SH-SY5Y (cell line): ENCODE data around the gene LAMTOR4.

ENCODE experiments used
- GATA2 ChIP-seq: IDR thresholded peaks from 2 replicates; pipeline ENCODE4 v1.6.1; 2011; ENCODE audit warnings: mild to moderate bottlenecking, low read depth, low read length
- GATA3 ChIP-seq: IDR thresholded peaks from 2 replicates; pipeline ENCODE4 v1.6.1; 2011; ENCODE audit warnings: low read depth, mild to moderate bottlenecking, low read length, moderate library complexity

Gene LAMTOR4

DNA sequence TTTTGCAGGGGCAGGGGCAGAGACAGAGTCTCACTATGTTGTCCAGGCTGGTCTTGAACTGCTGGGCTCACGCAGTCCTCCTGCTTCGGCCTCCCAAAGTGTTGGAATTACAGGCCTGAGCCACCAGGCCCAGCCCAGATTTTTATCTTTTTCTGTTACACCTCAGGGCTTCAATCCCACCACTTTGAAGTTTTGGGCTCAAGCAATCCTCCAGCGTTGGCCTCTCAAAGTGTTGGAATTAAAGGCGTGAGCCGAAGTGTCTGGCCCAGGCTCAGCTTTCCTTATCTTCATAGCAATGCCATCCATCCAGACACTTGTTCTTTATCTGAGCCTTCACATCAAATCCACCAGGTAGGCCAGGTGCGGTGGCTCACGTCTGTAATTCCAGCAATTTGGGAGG lies 33.7 kb upstream of the LAMTOR4 start:
- TF ChIP-seq GATA2 (no peak), GATA3 (no peak)

DNA sequence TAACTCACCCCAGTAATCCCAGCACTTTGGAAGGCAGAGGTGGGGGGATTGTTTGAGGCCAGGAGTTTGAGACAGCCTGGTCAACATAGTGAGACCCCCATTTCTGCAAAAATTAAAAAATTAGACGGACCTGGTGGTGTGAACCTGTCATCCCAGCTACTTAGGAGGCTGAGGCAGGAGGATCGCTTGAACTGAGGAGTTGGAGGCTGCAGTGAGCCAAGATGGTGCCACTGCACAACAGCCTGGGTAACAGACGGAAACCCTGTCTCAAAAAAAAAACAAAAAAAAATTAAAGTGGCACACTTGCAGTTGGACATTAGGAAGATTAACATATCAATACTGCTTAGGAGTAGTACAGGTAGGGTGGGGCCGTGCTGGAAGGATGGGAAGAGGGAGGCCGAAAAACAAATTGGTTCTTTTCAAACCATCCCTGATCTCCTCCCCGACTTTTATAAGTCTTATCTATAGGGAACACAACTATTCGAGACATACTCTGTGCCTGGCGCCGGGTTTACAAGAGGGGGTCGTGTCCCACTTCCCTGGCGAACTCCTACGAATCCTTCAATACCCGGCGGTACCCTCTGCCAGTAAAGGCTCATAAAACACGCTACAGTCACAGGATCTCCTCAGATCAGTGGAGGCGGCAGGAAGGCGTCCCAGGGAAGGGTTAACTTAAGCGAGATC lies 30.2 kb upstream of the LAMTOR4 start:
- TF ChIP-seq GATA3 (no peak), GATA2 (no peak)

DNA sequence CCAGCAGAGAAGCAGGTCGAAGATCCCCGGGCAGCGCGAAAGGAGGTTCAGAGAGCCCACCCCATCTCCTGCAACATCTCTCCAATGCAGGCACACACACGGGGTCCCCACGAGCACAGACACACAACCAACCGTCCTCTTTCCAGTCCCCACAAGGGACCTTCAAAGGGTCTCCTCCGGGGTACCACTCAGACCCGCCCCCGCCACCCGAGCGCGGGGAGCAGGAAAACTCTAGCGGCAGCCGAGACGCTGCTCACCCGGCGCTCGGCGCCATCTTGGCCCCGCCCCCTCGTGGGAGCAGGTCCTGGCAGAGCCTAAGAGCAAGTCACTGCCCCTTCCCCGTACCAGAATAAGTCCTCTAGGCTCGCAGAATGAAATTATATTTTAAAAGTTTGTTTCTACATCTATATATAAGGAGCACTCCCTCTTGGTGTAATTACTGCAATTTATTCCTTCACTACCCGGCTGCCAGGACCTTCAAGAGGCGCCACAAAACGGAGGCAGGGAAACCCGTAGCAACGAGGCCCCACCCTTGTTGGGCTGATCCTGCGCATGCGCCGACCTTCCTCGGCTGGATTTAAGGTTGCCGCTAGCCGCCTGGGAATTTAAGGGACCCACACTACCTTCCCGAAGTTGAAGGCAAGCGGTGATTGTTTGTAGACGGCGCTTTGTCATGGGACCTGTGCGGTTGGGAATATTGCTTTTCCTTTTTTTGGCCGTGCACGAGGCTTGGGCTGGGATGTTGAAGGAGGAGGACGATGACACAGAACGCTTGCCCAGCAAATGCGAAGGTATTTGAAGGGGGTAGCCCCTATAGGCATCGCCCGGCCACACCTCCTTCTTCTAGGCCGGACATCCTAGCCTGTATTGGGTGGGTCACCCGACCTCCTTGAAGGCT lies 29.4 kb upstream of the LAMTOR4 start, which contains the start of the genes CNPY4 and TAF6:
Gene CNPY4, plus strand, starts transcription at position 563 of the 898 bp plus-strand sequence. Its CDS starts 111 bp downstream, at position 674.
Gene TAF6, minus strand, starts transcription at position 287 of the 898 bp plus-strand sequence. CDS start 5,149 bp downstream, outside the sequence.
- TF ChIP-seq GATA2 (peak; percentile 56; the same call in 1 of the 2 replicates), GATA3 (no peak)

DNA sequence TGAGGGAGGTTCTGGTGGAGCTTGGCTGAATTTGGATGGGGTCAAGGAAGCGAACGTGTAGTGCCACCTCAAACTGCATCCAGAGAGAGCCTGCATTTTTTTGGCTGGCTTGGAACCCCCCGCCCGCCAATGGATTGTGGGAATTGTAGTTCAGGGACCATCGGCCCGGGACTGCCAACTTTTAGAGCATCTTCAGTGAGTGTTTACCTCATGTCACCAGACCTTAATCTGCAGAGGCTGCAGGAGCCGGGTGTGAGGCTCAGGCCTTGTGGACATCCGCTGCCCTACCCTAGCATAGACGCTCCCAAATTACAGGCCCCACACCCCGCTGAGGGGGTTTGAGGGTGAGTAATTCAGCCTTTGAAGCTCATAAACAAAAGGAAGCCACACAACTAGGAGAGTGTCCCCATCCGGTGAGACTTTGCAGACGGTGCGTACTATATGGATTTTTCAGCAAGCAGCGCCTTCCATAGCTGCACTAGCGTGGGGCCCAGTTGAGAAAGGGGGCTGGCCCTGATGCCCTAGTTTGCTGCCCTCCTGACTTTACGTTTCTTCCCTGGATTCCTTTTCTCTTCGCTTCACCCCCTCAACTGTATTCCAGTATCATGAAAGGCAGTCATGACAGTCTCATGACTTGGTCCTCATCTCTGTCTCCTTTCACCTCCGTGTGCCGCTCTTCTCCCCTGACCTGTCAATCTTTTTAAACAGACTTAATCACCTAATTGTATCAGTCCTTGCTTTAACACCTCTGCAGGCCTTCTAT lies 28.6 kb upstream of the LAMTOR4 start:
- TF ChIP-seq GATA2 (no peak), GATA3 (no peak)

DNA sequence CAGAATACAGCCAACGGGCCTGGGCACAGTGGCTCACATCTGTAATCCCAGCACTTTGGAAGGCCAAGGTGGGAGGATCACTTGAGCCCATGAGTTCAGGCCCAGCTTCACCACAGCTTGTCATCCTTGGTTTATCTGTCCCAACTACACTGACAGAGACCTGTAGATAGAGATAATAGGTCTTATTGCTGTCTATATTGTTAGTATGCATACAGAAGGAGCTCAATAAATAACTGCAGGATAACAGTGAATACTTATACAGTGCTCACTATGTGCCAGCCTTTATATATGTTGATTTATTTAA lies 28.0 kb upstream of the LAMTOR4 start:
- no peak for TF ChIP-seq GATA3
- TF ChIP-seq GATA2: no peak

DNA sequence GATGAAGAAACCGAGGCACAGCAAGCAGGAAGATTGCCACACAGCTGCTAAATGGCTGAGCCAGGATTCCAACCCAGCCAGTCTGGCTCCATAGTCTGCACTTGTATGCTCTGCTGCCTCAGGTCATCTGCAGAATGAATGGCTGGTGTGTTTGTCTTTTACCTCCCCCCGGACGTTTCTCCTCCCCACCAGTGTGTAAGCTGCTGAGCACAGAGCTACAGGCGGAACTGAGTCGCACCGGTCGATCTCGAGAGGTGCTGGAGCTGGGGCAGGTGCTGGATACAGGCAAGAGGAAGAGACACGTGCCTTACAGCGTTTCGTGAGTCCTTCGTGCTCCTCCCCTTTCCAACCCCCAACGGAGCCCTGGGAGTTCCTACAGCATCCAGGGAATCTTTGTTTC lies 26.7 kb upstream of the LAMTOR4 start:
- TF ChIP-seq GATA3 (no peak), GATA2 (no peak)

DNA sequence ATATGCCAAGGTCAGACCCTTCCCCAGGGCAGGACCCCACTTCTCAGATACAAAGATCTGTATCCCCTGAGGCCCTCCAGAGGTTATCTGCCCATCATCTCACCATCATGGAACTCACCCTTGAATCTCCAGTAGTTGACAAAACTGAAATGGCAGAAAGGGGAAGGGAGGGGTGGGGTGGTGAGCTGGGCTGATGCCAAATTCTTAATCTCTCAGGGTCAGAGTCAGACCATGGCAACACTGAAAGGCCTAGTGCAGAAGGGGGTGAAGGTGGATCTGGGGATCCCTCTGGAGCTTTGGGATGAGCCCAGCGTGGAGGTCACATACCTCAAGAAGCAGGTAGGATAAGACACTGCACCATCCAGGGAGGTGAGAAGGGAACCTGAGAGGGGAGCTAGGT lies 26.1 kb upstream of the LAMTOR4 start:
- no peak for TF ChIP-seq GATA3
- no peak for TF ChIP-seq GATA2

DNA sequence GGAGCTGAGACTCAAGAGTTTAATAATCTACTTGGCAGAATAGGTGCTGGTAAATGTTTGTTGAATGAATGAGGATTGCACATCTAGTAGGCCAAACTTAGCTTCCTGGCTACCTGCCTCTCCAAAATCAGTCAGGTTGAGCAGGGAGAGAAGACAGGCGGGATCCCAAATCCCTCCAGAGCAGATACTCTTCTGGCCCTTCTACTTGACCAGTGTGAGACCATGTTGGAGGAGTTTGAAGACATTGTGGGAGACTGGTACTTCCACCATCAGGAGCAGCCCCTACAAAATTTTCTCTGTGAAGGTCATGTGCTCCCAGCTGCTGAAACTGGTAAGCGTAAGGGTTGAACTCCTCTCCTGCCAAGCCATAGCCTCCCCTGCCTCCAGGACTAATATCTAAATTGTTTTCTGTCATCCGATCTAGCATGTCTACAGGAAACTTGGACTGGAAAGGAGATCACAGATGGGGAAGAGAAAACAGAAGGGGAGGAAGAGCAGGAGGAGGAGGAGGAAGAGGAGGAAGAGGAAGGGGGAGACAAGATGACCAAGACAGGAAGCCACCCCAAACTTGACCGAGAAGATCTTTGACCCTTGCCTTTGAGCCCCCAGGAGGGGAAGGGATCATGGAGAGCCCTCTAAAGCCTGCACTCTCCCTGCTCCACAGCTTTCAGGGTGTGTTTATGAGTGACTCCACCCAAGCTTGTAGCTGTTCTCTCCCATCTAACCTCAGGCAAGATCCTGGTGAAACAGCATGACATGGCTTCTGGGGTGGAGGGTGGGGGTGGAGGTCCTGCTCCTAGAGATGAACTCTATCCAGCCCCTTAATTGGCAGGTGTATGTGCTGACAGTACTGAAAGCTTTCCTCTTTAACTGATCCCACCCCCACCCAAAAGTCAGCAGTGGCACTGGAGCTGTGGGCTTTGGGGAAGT lies 24.2 kb upstream of the LAMTOR4 start:
- TF ChIP-seq GATA2 (no peak), GATA3 (no peak)

DNA sequence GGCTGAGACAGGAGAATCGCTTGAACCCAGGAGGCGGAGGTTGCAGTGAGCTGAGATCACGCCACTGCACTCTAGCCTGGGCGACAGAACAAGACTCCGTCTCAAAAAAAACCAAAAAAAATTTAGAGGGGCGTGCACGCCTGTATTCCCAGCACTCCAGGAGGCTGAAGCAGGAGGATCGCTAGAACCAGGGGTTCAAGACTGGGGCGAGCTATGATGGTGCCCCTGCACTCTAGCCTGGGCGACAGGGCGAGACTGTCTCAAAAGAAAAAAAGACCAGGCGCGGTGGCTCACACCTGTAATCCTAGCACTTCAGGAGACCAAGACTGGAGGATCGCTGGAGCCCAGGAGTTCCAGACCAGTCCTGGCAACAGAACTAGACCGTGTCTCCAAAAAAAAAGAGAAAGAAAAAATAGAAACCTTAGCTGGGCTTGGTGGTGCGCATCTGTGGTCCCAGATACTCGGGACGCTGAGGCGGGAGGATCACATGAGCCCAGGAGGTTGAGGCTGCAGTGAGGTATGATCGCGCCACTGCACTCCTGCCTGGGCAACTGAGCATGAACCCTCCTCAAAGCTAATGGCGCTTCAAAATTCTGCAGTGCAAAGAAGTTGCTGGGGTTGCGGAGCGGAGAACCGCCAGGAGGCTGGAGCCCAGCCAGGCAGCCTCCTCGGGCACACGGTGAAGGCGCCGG lies 22.3 kb upstream of the LAMTOR4 start:
- TF ChIP-seq GATA2: no peak
- TF ChIP-seq GATA3: no peak

DNA sequence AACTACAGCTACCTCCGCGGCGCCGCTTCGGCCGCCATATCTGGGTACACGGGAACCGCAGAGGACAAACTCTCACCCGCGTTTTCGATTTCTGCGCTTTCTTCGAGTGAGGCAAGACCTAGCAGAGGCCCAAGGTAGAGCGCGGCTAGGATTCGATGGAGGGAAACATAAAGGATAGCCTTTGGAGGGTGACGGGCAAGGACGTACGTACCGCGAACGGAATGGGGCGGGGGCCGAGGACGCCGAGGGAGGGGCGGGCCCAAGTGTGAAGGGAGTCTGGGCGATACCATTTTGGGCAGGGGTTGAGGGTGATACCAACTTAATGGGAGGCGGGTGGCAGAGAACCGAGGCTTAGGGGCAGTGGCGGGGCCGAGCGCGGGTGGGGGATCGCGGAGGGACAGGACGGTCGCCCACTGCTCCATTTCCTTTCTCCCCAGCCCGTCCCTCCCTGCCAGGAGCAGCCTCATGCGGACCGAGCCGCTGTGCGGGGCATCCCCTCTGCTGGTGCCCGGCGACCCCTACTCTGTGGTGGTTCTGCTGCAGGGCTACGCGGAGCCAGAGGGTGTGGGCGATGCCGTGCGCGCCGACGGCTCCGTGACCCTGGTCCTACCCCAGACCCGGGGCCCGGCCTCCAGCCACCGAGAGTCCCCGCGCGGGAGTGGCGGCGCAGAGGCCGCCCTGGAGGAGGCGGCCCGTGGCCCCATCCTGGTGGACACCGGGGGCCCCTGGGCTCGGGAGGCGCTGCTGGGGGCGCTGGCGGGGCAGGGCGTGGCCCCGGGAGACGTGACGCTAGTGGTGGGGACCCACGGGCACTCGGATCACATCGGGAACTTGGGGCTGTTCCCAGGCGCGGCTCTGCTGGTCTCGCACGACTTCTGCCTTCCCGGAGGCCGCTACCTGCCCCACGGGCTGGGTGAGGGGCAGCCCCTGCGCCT lies 21.5 kb upstream of the LAMTOR4 start, which contains the start of gene MBLAC1:
Gene MBLAC1, plus strand, starts transcription at position 37 of the 935 bp plus-strand sequence. Its CDS starts 429 bp downstream, at position 466.
- TF ChIP-seq GATA3 (no peak), GATA2 (no peak)

DNA sequence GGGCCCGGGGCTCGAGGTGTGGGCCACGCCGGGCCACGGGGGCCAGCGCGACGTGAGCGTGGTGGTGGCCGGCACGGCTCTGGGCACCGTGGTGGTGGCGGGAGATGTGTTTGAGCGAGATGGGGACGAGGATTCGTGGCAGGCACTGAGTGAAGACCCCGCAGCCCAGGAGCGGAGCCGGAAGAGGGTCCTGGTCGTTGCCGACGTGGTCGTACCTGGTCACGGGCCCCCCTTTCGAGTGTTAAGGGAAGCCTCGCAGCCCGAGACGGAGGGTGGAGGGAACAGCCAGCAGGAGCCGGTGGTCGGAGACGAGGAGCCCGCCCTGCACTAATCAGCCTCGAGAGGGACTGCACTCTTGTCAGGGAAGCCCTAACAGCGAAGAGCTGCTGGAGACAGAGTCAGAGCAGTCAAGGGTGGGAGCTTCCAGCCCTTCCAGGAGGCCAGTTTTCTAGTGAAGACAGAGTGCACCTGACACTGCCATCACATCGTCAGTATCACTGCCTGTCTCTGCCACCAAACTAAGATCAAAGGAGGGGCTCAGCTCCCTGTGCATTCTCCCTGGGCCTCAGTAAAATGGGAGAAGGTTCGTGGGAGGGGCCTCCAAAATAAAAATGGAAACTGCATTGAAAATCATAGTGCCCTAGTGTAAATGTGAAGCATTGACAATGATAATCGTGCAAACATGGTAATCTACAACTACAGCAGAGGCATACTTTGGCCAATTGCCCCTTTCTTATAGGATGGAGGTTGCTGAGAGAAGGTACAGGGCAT lies 20.7 kb upstream of the LAMTOR4 start:
- TF ChIP-seq GATA3: no peak
- no peak for TF ChIP-seq GATA2

DNA sequence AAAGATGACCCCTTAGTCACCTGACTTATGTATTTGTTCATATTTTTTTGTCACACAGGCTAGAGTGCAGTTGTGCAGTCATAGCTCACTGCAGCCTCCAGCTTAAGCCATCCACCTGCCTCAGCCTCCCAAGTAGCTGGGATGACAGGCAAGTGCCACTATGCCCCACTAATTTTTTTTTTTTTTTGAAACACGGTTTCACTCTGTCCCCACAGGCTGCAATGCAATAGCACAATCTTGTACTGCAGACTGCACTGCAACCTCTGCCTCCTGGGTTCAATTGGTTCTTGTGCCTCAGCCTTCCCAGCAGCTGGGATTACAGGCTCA lies 20.1 kb upstream of the LAMTOR4 start:
- no peak for TF ChIP-seq GATA2
- TF ChIP-seq GATA3: no peak
